Neural cell (in vitro differentiated cells): Measurements from ENCODE around the gene NAP1L1.

Source experiments
- EP300 ChIP-seq: fragments of 450-650 bp; conservative IDR thresholded peaks from 2 replicates; pipeline ENCODE4 v1.6.1; 2014; ENCODE audit warnings: antibody characterized with exemption, mild to moderate bottlenecking, moderate library complexity; ENCODE audit not compliant: poor library complexity, severe bottlenecking
- SMC3 ChIP-seq: fragments of 450-650 bp; conservative IDR thresholded peaks from 2 replicates; pipeline ENCODE4 v1.6.1; 2014; ENCODE audit warnings: antibody characterized with exemption, mild to moderate bottlenecking, moderate library complexity; ENCODE audit not compliant: poor library complexity
- TAF1 ChIP-seq: IDR thresholded peaks from 2 replicates; pipeline ENCODE4 v1.6.1; 2012; ENCODE audit warnings: low read depth
- TF ChIP-seq, protein P1 (sequence below): fragments of 450-650 bp; IDR thresholded peaks from 2 replicates; pipeline ENCODE4 v1.5.1; 2014; ENCODE audit warnings: antibody characterized with exemption, mild to moderate bottlenecking, moderate library complexity; ENCODE audit not compliant: poor library complexity, severe bottlenecking

DNA sequence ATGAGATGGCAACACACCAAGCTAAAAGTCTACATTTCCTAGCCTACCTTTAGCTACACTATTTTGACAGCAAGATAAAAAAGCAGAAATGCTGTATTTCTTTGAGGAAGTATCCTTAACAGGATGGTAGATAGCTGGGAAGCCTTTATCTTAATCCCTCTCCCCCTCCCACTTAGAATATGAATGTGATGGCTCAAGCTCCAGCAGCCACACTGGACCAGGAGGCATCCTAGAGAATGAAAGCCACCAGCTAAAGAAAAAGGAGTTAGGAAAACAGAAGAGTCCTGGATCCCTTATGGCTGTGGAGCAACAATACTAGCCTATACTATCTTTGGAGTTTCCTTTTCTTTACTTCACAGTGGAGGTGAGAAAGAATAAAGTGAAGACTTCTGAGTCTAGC lies 15.1 kb downstream of the NAP1L1 start:
- no peak for TF ChIP-seq EP300
- TF ChIP-seq, protein P1, sequence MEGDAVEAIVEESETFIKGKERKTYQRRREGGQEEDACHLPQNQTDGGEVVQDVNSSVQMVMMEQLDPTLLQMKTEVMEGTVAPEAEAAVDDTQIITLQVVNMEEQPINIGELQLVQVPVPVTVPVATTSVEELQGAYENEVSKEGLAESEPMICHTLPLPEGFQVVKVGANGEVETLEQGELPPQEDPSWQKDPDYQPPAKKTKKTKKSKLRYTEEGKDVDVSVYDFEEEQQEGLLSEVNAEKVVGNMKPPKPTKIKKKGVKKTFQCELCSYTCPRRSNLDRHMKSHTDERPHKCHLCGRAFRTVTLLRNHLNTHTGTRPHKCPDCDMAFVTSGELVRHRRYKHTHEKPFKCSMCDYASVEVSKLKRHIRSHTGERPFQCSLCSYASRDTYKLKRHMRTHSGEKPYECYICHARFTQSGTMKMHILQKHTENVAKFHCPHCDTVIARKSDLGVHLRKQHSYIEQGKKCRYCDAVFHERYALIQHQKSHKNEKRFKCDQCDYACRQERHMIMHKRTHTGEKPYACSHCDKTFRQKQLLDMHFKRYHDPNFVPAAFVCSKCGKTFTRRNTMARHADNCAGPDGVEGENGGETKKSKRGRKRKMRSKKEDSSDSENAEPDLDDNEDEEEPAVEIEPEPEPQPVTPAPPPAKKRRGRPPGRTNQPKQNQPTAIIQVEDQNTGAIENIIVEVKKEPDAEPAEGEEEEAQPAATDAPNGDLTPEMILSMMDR = no peak
- TF ChIP-seq SMC3 = no peak
- no peak for TF ChIP-seq TAF1
